ENCODE measurements around the gene PTGDS.

Gene PTGDS

DNA sequence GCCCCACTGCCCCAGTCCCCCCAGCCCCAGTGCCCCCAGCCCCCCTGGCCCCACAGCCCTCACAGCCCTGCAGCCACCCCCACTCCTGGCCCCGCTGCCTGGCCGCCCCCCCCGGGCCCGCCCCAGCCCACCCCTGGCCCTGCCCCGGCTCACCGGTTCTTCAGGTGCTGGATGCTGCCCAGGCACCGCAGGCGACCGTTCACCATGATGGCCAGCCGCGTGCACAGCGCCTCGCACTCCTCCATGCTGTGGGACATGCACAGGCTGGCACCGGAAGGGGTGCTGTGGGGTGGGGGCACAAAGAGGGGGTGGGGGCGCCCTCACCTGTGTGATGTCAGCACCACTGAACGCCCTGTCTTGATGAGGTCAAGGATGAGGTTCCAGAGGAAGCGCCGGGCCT, 31.9 kb downstream of the PTGDS start:
- DNase-seq (ENCODE audit: low read depth): no peak

DNA sequence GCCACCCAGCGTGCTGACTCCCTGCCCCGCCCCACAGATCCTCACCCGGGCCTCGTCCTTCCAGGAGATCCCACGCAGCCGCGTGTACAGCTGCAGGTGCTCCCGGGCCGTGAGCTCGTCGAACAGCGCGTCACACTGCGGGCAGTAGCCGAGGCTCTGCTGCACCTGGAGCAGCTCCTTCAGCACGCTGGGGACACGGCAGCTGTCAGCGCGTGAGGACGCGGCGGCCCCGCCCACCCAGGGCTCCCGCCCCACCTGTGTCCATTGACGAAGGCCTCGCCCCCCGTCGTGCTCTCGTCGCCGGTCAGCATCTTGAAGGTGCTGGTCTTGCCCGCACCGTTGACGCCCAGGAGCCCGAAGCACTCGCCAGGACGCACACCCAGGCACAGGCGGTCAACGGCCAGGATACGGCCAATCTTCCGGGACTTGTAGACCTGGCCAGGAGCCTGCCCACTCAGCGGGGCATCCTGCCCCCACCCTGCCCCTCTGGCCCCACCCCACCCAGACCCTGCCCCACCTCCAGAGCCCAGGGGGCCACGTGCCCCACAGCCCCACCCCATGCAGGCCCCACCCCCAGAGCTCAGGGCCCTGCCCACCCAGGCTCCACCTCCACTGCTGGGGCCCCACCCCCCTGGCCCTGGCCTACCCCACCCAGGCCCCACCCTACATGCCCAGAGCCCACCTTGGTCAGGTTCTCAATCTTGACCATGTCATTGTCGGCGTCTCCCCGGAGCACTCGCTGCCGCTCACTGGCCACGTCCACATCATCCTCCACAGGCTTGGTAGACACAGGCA, 32.8 kb downstream of the PTGDS start:
- DNase-seq (ENCODE audit: low read depth): no peak

DNA sequence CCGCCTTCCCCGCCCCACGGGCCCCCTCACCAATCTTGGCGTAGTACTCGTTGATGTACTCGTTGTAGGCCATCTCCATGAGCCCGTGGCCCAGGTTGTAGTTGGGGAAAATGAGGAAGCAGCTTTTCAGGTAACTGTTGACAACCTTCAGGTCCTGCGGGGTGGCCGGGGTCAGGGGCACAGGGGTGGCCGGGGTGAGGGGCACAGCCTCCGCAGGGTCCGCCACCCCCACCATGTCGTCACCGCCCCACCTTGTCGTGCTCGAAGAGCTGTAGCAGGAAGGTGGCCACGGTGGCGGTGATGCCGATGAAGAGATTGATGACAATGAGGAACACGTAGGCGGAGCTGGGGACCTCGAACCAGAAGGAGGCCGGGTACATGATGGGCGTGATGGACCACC, 33.9 kb downstream of the PTGDS start:
- DNase-seq (ENCODE audit: low read depth): no peak

DNA sequence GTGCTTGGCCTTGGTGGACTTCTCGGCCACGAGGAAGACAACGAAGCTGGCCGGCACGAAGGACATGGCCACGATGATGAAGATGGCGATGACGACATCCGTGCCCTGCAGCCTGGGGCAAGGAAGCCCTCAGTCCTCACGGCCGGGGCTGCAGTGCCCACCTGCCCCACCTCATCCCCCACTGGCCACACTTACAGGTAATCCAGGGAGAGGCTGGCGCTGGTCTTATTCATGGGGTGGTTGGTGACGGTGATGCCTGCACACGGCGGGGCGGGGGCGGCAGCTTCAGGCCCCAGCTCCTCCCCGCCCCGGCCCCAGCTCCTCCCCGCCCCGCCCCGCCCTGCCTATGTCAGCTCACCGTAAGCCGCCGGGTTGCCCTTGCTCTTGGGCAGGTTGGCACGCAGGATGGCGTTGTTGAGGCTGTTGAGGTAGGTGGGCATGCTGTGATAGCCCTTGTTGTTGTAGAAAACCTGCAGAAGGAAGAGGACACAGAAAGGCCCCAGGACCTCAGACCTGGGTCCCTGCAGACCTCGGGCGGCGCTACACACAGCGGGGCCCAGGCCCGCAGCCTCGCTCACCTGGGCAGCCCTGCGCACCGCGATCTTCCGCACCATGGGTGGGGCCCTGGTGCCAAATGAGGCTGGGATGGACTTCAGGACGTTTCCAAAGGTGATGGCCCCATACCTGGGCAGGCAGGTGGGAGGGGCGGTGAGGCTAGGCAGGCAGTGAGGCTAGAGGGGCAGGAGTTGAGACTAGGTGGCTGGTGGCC, 34.8 kb downstream of the PTGDS start:
- DNase-seq (ENCODE audit: low read depth): no peak

DNA sequence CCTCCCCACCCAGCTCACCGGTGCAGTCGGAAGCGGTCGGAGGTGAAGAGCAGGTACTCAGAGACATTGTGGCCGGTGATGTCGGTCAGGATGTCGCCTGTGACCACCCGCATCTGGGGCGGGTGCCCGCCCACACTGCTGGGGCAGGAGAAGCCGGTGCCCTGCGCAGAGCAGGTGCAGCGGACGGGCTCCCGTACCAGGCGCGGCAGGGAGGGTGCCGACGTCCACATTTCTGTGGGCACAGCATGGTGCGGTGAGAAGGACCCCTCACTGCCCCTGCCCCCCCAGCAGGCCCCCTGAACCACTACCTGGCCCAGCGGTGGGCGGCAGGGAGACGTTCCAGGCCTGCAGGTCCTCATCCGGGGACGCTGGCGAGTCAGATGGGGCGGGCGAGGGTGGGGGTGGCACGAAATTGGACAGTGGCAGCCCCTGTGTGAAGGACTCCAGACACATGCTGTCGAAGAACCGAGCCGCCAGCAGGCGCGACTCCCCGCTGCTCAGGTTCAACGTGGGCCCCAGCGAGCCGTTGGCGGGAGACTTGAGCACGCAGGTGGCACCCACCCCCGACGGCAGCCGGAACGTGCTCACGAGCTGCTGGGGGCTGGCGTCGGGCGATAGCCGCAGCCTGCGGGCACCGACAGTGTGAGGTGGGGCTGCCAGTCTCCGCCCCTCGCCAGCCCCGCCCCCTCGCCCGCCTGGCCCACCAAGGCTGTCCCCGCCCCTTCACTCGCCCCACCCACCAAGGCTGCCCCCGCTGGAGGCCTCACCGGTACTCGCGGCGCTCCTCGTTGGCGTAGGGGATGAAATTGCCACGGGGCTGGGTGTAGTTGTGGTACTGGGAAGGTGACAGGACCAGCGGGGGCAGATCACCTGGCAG, 35.6 kb downstream of the PTGDS start:
- no peak for DNase-seq (ENCODE audit: low read depth)

DNA sequence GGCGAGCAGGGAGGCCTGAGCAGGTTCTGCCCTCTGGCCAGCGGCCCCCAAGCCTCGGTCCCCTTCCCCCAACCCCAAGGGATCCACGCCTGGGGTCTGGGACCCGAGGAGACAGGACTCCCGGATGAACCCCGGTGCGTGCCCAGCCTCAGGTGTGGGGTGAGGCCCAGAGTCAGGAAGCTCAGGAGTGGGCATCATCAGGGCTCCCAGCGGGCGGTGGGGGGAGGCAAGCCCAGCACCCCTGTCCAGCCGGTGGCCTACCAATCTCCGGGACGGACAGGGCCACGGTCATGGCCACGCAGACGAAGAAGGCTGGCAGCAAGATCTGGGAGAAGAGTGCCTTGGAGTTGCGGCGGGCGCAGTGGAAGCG, 36.3 kb downstream of the PTGDS start:
- DNase-seq (ENCODE audit: low read depth): no peak

DNA sequence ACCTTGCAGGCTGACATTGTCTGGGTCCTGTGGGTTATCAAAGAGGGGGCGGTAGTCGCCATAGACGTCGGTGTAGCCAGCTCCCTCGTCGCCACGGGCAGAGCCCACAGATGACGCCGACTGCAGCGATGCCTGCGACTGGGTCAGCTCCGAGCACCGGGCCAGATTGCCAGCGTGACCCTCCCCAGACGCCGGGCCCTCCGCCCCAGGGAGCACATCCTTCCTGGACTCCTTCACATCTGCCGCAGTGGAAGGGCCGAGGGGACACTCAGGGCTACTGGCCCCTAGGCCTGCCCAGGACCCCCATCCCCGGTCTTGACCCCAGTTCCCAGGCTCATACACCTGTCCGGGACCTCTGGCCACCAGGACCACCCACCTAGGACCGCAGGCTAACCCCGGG, 36.9 kb downstream of the PTGDS start:
- DNase-seq (ENCODE audit: low read depth): no peak

DNA sequence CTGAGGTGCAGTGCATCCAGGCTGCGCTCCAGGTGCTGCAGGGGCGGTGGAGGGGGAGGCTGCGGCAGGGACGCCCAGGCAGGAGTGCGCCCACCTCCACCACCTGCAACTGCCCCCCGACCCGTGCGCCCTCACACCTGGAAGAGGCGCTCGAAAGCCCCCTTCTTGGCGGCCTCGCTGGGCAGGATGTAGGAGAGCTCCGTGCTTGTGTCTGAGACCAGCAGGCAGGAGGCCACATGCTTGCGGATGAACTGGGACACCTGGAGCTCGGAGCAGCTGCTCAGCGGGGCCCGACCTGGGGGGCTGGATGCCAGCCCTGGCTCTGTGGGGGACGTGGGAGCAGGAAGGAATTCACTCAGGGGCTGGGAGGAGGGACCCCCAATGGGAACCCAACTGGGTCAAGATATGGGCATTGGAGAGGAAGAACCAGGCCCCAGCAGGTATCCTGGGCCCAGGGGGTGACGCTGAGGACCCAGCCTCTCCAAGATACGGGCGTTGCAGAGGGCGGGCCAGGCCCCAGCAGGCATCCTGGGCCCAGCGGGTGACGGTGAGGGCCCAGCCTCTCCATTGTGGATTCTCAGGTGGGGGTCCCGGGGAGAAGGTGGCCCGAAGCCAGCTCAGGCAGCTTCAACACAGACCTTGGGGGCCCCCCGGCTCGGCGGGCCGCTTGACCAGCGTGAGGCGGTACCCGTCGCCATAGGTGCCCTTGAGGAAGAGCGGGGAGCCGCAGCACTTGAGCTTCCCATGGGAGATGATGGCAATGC, 37.7 kb downstream of the PTGDS start:
- no peak for DNase-seq (ENCODE audit: low read depth)

DNA sequence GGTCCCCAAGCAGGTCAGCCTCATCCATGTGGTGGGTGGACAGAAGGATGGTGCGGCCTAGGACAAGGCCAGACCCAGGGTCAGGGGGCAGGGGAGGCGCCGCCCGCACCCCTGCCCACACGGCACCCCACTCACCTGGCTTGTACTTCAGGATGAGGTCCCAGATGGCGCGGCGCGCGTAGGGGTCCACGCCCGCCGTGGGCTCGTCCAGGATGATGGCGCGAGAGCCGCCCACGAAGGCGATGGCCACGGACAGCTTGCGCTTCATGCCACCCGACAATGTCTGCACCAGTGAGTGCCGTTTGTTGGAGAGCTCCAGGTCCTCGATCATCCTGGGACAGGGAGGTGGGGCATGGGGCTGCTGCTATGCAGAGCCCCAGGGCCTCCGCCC, 38.2 kb downstream of the PTGDS start:
- DNase-seq (ENCODE audit: low read depth): no peak

DNA sequence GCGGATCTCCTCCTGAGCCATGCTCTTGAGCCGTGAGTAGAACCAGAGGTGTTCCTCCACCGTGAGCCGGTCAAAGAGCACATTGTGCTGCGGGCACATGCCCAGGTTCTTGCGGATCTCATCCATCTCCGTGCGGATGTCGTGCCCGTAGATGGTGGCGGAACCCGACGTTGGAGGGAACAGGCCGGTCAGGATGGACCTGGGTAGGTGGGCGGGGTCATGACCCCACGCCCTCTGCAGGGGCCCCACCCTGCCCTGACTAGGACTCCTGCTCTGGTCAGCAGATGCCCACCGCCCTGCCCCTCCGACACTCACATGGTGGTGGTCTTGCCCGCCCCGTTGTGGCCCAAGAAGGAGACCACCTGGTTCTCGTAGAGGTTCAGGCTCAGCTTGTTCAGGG, 38.7 kb downstream of the PTGDS start:
- no peak for DNase-seq (ENCODE audit: low read depth)

DNA sequence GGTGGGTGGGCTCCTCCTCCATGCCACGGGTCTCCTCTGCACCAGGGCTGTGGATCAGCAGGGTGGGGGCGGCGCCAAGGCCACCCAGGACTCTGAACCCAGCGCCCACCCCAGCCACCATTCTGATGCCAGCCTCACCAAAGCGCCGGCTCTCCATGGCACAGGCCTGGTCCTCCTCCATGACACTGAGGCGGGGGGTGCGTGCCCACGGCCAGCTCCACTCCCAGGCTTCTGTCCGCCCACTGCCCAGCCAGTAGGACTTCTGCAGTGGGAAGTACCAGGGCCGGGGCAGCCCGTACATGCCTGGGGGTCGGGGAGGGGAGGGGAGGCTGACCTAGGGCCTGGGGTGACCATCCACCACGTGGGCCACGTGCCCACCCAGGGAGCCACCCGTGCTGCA, 39.1 kb downstream of the PTGDS start:
- DNase-seq (ENCODE audit: low read depth): no peak

DNA sequence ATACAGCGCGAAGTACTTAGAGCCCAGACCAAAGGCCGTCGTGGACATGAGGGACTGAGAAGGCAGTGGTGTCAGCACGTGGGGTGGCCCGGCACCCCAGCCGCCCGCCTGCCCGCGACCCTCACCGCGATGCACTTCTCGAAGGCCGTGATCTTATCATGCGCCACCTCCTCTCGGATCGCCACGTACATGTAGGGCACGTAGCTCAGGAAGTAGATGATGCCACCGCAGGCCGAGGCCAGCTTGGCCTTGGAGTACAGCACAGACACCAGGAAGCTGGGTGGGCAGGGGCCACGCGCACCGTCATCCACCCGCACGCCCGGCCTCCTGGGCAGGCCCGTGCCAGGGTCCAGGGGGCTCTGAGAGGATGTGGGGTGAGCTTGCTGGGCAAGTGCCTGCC, 39.8 kb downstream of the PTGDS start:
- no peak for DNase-seq (ENCODE audit: low read depth)

DNA sequence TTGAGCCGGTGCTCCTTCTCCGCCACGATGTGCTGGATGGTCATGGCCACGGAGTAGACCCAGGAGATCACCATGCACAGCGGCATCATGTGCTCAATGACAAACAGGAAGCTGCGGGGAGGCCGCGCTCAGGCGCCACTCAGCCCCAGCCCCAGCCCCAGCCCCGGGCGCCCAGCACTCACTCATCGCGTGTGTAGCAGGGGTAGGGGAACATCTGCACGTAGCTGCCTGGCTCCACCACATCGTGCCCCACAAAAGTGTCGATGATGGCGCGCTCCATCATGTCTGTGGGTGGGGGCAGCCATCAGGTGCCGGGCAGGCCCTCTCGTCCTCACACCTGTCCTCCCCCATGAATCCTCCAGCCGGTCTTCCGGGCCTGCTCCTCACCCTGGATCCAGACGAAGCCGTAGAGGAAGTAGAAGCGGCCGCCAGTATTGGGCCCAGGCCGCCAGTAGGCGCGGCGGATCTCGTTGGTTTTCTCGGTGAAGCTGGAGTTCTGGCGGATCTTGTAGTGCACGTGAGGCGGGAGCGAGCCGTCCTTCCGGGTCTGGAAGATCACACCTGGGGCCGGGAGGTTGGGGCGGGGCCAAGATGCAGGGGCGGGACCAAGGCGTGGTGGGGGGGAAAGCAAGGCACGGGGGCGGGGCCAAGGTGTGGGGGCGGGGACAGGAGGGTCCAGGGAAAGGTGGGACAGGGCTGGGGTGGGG, 40.6 kb downstream of the PTGDS start:
- DNase-seq (ENCODE audit: low read depth): no peak

DNA sequence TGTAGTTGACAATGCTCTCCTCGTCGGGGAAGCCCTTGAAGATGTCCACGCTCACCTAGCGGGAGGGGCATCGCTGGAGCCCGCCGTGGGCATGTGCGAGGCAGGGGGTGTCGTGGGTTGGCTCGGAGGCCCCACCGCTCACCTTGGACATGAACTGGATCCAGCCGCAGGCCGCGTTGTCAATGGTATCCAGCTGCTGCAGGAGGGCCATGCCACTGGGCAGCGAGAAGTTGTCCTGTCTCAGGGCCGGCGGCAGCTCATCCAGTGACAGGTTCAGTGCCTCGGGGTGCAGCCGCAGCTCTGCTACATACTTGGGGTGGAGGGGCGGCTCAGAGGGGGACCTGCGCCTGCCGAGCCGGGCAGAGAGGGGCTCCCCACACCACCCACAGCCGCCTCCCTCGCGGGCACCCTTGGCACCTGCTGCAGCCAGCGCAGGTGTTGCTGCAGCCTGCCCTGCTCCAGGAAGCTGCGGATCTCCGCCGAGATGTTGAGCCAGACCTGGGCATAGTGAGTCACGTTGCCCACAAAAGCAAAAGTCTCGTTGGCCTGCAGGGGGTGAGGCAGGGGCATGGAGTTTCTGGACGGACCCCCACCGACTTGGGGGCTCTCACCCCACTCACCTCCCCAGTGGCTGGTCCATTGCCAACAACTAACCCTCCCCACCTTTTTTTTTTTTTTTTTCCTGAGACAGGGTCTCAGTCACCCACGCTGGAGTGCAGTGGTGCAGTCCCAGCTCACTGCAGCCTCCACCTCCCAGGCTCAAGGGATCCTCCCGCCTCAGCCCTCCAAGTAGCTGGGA, 41.7 kb downstream of the PTGDS start:
- no peak for DNase-seq (ENCODE audit: low read depth)

DNA sequence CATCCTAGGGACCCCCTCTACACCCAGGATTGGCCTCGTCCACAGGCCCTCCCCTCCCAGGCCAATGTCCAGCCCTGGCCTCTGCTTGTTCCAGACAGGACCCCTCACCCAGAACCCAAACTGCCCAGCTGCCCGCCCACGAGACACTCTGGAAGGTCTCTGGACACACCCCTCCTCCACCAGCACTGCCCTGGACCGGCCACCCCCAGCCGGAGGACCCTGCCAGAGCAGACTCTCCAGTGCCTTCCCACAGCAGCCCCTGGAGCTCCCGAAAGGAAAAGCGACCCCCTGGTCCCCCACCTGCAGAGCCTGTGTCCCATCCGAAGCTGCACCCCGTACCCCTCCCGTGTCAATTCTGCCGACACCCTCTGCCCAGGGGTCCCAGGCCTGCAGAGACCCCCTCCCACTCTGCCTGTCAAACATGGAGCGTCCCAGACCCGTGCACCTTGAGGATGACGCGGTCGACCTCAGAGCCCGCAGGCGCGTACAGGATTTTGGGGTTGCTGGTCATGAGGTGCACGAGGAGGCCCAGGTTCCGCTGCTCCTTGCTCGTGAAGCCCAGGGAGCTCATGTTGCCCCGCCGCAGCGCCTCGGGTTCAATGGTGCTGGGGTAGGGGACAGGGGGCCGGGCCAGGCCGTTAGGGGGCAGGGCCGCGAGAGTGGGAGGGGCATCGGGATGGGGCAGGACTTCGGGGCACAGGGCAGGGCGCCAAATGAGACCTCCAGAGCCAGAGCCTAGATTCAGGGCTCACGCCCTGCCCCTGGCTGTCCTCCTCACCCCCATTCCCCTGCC, 42.8 kb downstream of the PTGDS start:
- DNase-seq (ENCODE audit: low read depth): no peak

DNA sequence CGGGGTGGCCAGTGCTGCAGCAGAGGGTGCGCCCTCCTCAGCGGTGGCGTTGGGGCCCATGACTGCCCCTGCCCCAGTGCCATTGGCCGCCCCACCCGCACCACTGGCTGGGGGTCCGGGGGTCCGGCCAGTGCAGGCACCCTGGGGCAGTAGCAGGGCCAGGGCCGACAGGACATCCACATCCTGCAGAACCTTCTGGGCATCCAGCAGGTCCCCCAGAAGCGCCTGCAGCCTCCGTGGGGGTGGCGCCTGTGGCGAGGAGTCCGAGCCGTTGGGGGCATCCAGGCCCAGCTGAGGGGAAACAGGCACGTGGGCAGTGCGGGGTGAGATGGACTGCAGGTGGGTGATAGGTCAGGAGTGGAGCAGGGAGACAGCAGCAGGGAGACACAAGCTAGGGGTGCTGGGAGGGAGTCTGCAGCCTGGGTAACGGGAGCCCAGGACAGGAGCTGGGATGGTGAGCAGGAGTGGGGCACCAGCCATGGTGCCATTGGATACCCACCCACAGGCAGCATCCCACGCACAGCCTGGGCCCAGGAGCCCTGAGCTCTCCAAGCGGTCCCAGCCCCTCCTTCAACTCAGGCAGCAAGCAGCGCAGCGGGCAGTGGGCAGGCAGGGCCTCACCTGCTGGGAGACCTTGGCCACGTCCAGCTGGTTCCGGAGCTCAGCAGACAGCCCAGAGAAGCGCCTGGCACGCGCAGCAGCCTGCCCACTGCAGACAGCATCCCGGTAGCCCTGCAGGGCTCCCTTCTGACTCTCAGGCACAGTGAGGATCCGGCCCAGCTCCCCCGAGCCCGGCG, 43.7 kb downstream of the PTGDS start:
- DNase-seq (ENCODE audit: low read depth): no peak

DNA sequence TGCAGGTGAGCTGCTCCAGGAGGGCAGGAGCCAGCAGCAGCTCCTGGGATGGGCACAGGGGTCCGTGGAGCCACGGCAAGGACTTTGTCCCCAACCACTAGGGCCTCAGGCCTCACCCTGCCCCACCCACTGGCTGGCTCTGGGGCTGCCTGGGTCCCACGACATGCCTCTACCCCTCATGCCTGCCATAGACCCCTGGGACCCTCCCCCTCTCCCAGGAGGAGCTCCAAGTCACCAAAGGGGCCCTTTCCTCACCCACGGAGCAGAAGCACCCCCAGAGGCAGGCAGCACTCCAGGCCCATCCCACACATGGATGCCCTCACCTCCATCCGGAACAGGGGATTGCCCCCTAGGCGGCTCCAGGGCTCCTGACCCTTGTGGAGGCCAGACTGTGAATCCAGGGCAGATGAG, 44.3 kb downstream of the PTGDS start:
- no peak for DNase-seq (ENCODE audit: low read depth)

DNA sequence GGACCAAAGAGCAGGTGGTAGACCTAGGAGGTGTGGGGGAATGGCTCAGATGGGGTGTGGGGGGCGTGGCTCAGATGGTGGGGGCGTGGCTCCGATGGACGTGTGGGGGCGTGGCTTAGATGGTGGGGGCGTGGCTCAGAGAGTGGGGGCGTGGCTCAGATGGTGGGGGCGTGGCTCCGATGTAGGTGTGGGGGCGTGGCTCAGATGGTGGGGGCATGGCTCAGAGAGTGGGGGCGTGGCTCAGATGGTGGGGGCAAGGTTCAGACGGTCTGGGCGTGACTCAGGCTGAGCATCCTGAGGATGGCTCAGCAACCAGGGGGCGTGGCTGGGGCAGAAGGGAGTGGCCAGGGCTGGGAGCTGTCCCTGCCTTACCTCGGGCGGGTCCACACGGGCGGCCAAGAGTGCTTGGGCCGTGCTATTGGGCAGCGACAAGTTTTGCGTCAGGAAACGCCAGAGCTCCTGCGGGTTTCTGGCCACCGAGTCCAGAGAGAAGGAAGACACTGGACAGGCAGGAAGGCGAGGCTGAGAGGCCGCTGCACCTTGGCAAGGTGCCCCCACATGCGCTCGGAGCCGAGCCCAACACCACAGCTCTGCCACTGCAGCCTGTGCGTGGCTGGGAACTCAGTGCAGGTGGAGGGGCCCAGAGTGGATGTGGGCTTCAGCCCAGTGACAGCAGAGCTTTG, 44.8 kb downstream of the PTGDS start:
- DNase-seq (ENCODE audit: low read depth): peak; percentile 73
